Naive B cell (primary cell): Measurements from ENCODE around the gene MICAL2. TPM values are rescaled to one million over a fixed set of nuclear protein-coding genes. Genes with fewer than 3 reads are reported as not detected.

Experiments used
- ATAC-seq, 2 donors: fragments of 150-1000 bp; cut with Tn5 transposase; 2 replicates each; pipeline ENCODE4 v1.10.0; 2021; ENCODE audit warnings: low read depth in 2 of 2, mild to moderate bottlenecking in 2 of 2, moderate library complexity in 2 of 2
- DNase-seq: peaks from one replicate; pipeline ENCODE4 v3.0.0; 2022
- H3K27ac Mint-ChIP-seq, 6 donors: one replicate each; pipeline ENCODE4 v1.8.0; 2020 to 2022; ENCODE audit warnings: mild to moderate bottlenecking in 6 of 6, mixed read lengths in 6 of 6, moderate library complexity in 5 of 6, inconsistent platforms in 2 of 6
- H3K27me3 Mint-ChIP-seq, 3 donors: one replicate each; pipeline ENCODE4 v1.8.0; 2021 to 2022; ENCODE audit warnings: mixed read lengths in 3 of 3, mild to moderate bottlenecking in 1 of 3
- H3K36me3 Mint-ChIP-seq, 2 donors: one replicate each; pipeline ENCODE4 v1.8.0; 2020 to 2022; ENCODE audit warnings: mixed read lengths in 2 of 2, inconsistent platforms in 1 of 2, mild to moderate bottlenecking in 1 of 2
- H3K4me1 Mint-ChIP-seq, 3 donors: one replicate each; pipeline ENCODE4 v1.8.0; 2020 to 2022; ENCODE audit warnings: mixed read lengths in 3 of 3, inconsistent platforms in 1 of 3, mild to moderate bottlenecking in 1 of 3, moderate library complexity in 1 of 3
- H3K4me3 Mint-ChIP-seq, 8 donors: one replicate each; pipeline ENCODE4 v1.8.0; 2020 to 2022; ENCODE audit warnings: mild to moderate bottlenecking in 8 of 8, mixed read lengths in 8 of 8, moderate library complexity in 8 of 8, inconsistent platforms in 2 of 8
- H3K9me3 Mint-ChIP-seq, 7 donors: one replicate each; pipeline ENCODE4 v1.8.0; 2020 to 2022; ENCODE audit warnings: mixed read lengths in 7 of 7, mild to moderate bottlenecking in 5 of 7, inconsistent platforms in 2 of 7, moderate library complexity in 1 of 7
- polyA plus RNA-seq, 6 donors: library from polyadenylated mRNA; unstranded; fragments of 300-500 nt; fragmentation: Illumina TruSeq; gene quantifications; one replicate each; pipeline ENCODE4 v1.2.3, GENCODE V29; 2021; ENCODE audit warnings: low read depth in 6 of 6

Gene MICAL2
- polyA plus RNA-seq, 6 donors from 2014 or later: 0.05 to 1.3 TPM; not detected in 4

- Mint-ChIP-seq H3K4me1 (peaks cover 0 to 3% (median 0%) of the 10 kb centered on the region in 3 donors), H3K27me3 (peaks cover 0 to 22% (median 6%) of the 10 kb centered on the region in 3 donors), H3K4me3 (no peak overlapping the region), H3K9me3 (no peaks in the 10 kb centered on the region), H3K36me3 (no peaks in the 10 kb centered on the region), H3K27ac (no peak overlapping the region)
- DNase-seq (no peak), ATAC-seq (no peak)
These were observed 129.0 kb downstream of the MICAL2 start for GRCh38 chr11:12239396-12239795.

DNA sequence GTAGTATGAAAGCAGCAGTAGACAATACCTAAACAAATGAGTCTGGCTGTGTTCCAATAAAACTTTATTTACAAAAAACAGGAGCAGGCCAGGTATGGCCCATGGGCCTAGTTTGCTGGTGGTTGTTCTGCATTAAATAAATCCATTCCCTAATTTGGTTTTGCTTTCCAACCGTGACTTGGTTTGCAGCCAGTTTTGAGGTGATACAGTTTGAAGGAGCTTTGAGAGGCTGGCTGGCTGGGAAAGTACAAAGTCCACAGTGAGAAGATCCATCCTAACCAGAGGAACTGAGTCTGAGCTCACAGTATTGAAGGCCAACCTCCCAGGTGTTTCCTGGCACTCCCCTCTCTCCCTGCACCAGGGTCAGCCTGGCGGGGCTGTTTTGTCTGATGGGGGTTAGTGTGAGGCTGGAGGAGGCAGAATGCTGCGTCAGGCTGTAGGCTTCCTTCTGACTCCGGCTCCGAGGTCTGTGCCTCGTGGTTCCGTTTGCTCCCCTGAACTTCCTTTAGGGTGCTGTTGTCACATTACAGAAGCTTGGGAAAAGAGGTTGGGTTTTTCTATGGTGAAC lies 129.5 kb downstream of the MICAL2 start:
- Mint-ChIP-seq H3K4me1 (peaks cover 0 to 3% (median 0%) of the 10 kb centered on the region in 3 donors), H3K36me3 (no peaks in the 10 kb centered on the region), H3K27ac (no peak overlapping the region), H3K4me3 (no peak overlapping the region), H3K27me3 (peaks cover 0 to 17% (median 10%) of the 10 kb centered on the region in 3 donors), H3K9me3 (no peaks in the 10 kb centered on the region)
- no peak for ATAC-seq
- no peak for DNase-seq

GRCh38 chr11:12240677-12241076 lies 130.3 kb downstream of the MICAL2 start:
- no peak overlapping the region for H3K4me3 Mint-ChIP-seq
- H3K36me3 Mint-ChIP-seq: no peaks in the 10 kb centered on the region
- peaks cover 0 to 13% (median 10%) of the 10 kb centered on the region in 3 donors for H3K27me3 Mint-ChIP-seq
- no peaks in the 10 kb centered on the region for H3K9me3 Mint-ChIP-seq
- DNase-seq (no peak), ATAC-seq (no peak)
- peaks cover 0 to 3% (median 0%) of the 10 kb centered on the region in 3 donors for H3K4me1 Mint-ChIP-seq
- no peak overlapping the region for H3K27ac Mint-ChIP-seq

DNA sequence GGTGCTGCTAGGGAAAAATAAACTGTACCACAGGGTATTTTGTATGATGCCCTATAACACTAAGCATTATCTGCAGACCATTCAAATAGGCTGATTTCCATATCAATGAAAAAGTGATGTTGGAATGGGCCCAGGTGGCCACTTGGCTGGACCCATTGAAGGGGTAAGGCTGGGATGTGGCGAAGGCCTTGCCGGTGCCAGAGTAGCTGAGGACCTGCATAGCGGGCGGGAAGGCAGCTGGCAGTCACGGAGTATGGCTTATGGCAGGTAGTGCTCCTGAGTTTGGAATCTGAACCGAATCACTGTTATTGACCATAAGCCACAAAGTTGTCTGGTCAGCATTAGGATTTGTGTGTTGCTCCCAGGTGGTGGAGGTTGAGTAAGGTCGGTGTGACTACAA lies 131.0 kb downstream of the MICAL2 start:
- no peak for ATAC-seq
- Mint-ChIP-seq H3K27ac (no peak overlapping the region), H3K4me3 (no peak overlapping the region), H3K9me3 (no peaks in the 10 kb centered on the region), H3K4me1 (no peaks in the 10 kb centered on the region), H3K36me3 (no peaks in the 10 kb centered on the region), H3K27me3 (peaks cover 0 to 13% (median 8%) of the 10 kb centered on the region in 3 donors)
- DNase-seq: no peak

DNA sequence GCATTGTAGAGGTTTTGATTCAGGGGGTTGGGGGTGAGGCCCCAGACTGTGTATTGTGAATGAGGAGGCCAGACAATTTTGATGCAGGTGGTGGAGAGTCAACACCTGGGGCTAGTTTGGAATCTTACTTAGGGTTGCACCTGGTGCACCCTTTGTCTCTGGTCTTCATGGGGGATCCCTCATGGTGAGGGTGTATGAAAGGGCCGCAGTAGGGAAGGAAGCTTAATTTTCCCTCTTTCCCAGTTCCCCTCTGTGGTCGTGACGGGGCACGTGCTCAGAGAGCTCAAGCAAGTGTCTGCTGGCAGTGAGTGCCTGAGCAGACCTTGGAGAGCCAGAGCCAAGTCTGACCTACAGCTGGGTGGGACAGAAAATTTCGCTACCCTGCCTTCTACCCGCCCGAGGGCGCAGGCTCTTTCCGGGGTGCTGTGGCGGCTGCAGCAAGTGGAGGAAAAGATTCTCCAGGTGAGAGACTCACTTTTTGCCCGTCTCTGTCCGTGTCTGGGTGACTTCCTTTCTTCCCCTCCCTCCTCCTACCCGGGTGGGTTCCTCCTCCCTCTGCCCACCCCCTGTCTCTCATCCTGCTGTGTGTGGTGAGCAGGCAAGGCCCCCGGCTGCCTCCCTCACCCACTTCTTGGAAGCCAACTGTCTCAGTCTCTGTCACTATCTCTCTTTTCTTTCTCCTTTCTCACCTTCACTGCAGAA lies 131.7 kb downstream of the MICAL2 start:
- H3K27ac Mint-ChIP-seq: peak overlapping the region in 1 of 6 donors; percentile 15
- H3K36me3 Mint-ChIP-seq: no peaks in the 10 kb centered on the region
- H3K9me3 Mint-ChIP-seq: no peaks in the 10 kb centered on the region
- no peak overlapping the region for H3K4me3 Mint-ChIP-seq
- ATAC-seq (no peak), DNase-seq (no peak)
- no peaks in the 10 kb centered on the region for H3K4me1 Mint-ChIP-seq
- H3K27me3 Mint-ChIP-seq: peaks cover 0 to 13% (median 5%) of the 10 kb centered on the region in 3 donors

- no peak for ATAC-seq
- Mint-ChIP-seq H3K36me3 (no peaks in the 10 kb centered on the region), H3K4me3 (no peak overlapping the region)
These were observed 132.6 kb downstream of the MICAL2 start for GRCh38 chr11:12242966-12243365.

GRCh38 chr11:12243486-12243885 lies 133.1 kb downstream of the MICAL2 start:
- no peak for DNase-seq
- H3K4me3 Mint-ChIP-seq: peak overlapping the region in 1 of 8 donors; percentile 71
- H3K9me3 Mint-ChIP-seq: no peaks in the 10 kb centered on the region
- H3K36me3 Mint-ChIP-seq: no peaks in the 10 kb centered on the region
- ATAC-seq: no peak
- no peak overlapping the region for H3K27ac Mint-ChIP-seq
- H3K4me1 Mint-ChIP-seq: no peaks in the 10 kb centered on the region
- H3K27me3 Mint-ChIP-seq: peaks cover 0 to 13% (median 5%) of the 10 kb centered on the region in 3 donors

More at GRCh38 chr11:12242966-12243365, 132.6 kb downstream of the MICAL2 start:
- DNase-seq: no peak
- H3K4me1 Mint-ChIP-seq: no peaks in the 10 kb centered on the region
- H3K27ac Mint-ChIP-seq: no peak overlapping the region
- peaks cover 0 to 13% (median 5%) of the 10 kb centered on the region in 3 donors for H3K27me3 Mint-ChIP-seq
- H3K9me3 Mint-ChIP-seq: no peaks in the 10 kb centered on the region

DNA sequence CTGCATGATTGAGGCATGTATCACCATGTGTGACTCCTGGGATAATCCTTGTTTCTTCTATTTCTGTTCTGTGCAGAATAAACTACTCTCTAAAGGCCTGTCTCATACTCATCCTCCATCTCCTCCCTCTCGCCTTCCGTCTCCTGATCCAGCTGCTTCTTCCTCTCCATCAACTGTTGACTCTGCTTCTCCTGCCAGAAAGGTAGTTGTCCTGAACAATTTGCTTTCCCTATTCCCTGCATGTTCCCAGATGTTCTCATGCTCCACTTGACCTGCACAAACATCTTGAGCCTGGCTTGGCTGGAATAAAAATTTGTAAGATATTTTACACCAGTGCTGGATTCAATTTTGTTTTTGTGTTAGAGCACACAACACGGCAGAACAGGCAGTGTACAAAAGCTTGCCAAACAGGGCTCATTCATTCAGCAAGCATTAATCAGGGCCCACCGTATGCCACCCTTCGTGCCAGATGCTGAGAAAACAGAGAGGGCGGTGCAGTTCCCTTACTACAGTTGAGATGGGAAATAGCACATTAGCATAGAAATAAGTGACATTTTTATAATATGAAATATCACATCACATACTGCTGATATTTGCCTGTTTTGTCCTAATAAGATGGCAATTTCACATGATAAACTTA lies 133.6 kb downstream of the MICAL2 start:
- ATAC-seq: no peak
- Mint-ChIP-seq H3K36me3 (no peaks in the 10 kb centered on the region), H3K4me3 (no peak overlapping the region), H3K4me1 (no peaks in the 10 kb centered on the region), H3K27me3 (peaks cover 0 to 13% (median 5%) of the 10 kb centered on the region in 3 donors), H3K27ac (no peak overlapping the region), H3K9me3 (no peaks in the 10 kb centered on the region)
- no peak for DNase-seq

GRCh38 chr11:12245091-12245490 lies 134.7 kb downstream of the MICAL2 start:
- Mint-ChIP-seq H3K27ac (no peak overlapping the region), H3K9me3 (no peaks in the 10 kb centered on the region)

DNA sequence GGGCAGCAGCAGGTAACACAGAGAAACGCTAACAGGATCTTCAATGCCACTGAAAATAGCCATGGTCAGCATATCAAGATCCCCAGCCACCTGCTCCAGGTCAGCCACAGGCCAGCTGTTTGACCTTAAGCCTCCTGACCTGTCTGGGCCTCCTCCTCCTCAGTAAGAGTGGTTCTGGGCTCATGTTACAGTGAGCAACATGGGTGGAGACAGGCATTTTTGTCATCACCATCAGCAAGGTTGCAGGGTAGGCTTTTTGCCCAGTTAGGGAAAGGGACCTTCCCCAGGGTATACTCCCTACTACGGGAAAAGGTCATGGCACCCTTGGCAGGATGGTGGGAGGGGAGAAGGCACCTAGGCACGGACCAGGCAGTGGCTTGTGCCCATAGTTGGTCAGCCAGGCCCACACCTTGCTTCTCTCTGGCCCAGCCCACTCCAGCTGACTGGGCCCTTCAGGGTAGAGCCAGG lies 135.2 kb downstream of the MICAL2 start:
- H3K4me1 Mint-ChIP-seq: no peaks in the 10 kb centered on the region
- H3K27ac Mint-ChIP-seq: no peak overlapping the region
- H3K27me3 Mint-ChIP-seq: peaks cover 5 to 13% (median 8%) of the 10 kb centered on the region in 3 donors
- DNase-seq: no peak
- H3K36me3 Mint-ChIP-seq: no peaks in the 10 kb centered on the region
- peak overlapping the region in 1 of 8 donors; percentile 3 for H3K4me3 Mint-ChIP-seq
- no peak for ATAC-seq
- no peaks in the 10 kb centered on the region for H3K9me3 Mint-ChIP-seq

More at GRCh38 chr11:12245091-12245490, 134.7 kb downstream of the MICAL2 start:
- Mint-ChIP-seq H3K36me3 (no peaks in the 10 kb centered on the region), H3K4me3 (no peak overlapping the region), H3K27me3 (peaks cover 5 to 13% (median 7%) of the 10 kb centered on the region in 3 donors), H3K4me1 (no peaks in the 10 kb centered on the region)
- ATAC-seq: no peak
- no peak for DNase-seq

GRCh38 chr11:12246147-12246546 lies 135.8 kb downstream of the MICAL2 start:
- H3K4me1 Mint-ChIP-seq: no peaks in the 10 kb centered on the region

DNA sequence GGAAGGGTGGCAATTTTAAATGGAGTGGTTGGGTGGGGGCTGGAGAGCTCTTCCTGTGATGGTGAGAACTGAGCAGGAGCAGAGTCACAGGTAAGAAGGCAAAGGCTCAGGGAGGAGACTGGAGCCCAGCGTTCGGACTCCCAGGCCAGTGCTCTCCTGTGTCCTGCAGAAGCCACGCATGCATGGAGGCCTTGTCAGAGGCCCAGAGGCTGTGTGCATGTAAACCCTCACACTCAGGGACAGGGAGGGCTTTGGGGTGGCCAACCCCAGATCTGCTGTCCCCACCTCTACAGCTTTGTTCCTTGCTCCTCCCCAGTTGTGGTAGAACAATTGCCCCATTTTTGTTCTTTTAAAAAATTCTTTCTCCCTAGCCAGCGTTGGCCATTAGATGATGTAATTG lies 136.6 kb downstream of the MICAL2 start:
- ATAC-seq (no peak), DNase-seq (no peak)
- Mint-ChIP-seq H3K4me1 (no peaks in the 10 kb centered on the region), H3K9me3 (no peaks in the 10 kb centered on the region), H3K27me3 (peaks cover 5 to 13% (median 8%) of the 10 kb centered on the region in 3 donors), H3K4me3 (no peak overlapping the region), H3K27ac (no peak overlapping the region), H3K36me3 (no peaks in the 10 kb centered on the region)

More at GRCh38 chr11:12246147-12246546, 135.8 kb downstream of the MICAL2 start:
- H3K9me3 Mint-ChIP-seq: no peaks in the 10 kb centered on the region
- H3K27ac Mint-ChIP-seq: no peak overlapping the region
- H3K36me3 Mint-ChIP-seq: no peaks in the 10 kb centered on the region
- H3K4me3 Mint-ChIP-seq: no peak overlapping the region
- ATAC-seq (no peak), DNase-seq (no peak)
- peaks cover 5 to 13% (median 8%) of the 10 kb centered on the region in 3 donors for H3K27me3 Mint-ChIP-seq

GRCh38 chr11:12247543-12248254 lies 137.3 kb downstream of the MICAL2 start:
- peaks cover 5 to 8% (median 7%) of the 10 kb centered on the region in 3 donors for H3K27me3 Mint-ChIP-seq

More at GRCh38 chr11:12247543-12248254, 137.3 kb downstream of the MICAL2 start:
- DNase-seq: no peak
- H3K27ac Mint-ChIP-seq: no peak overlapping the region
- no peak overlapping the region for H3K4me3 Mint-ChIP-seq
- no peaks in the 10 kb centered on the region for H3K4me1 Mint-ChIP-seq
- H3K9me3 Mint-ChIP-seq: no peaks in the 10 kb centered on the region
- no peaks in the 10 kb centered on the region for H3K36me3 Mint-ChIP-seq
- ATAC-seq: no peak
